ENCODE results near the gene SLC25A17. TPM values are rescaled to one million over a fixed set of nuclear protein-coding genes. Genes with fewer than 3 reads are reported as not detected.
"Not testable (repeated sequence)": the region's sequence is repeated elsewhere in the genome, so short reads cannot be mapped to it uniquely, and the experiment has no call there.

Gene SLC25A17
- 10 to 100 TPM; 24.6 to 27.8 TPM for total RNA-seq

GRCh38 chr22:40818747-40819598 is at the start of gene SLC25A17:
Gene SLC25A17, minus strand, starts transcription at chr22:40819346. Its CDS starts 98 bp downstream, at chr22:40819248.
- peak within 1 kb of the TSS; percentile 97 for H3K27ac Mint-ChIP-seq
- DNase-seq (ENCODE audit: low spot score in 2 of 2) (peak; percentile 86 to 87), ATAC-seq (peak; percentile 85 to 94)
- H3K9me3 Mint-ChIP-seq: no peaks in the 10 kb centered on the region
- H3K36me3 Mint-ChIP-seq: peaks cover 21 to 26% of the 10 kb centered on the region in 2 donors

- not testable (repeated sequence) for H3K36me3 Mint-ChIP-seq; ATAC-seq; H3K27ac Mint-ChIP-seq; DNase-seq (ENCODE audit: low spot score in 2 of 2); H3K9me3 Mint-ChIP-seq
These were observed 49.2 kb upstream of the SLC25A17 start for GRCh38 chr22:40868379-40868778.

GRCh38 chr22:40867109-40867508 is 48.0 kb upstream of the SLC25A17 start:
- H3K36me3 Mint-ChIP-seq: no peaks in the 10 kb centered on the region
- H3K27ac Mint-ChIP-seq: no peak overlapping the region
- ATAC-seq (no peak), DNase-seq (ENCODE audit: low spot score in 2 of 2) (no peak)
- no peaks in the 10 kb centered on the region for H3K9me3 Mint-ChIP-seq

GRCh38 chr22:40862537-40862936 is 43.4 kb upstream of the SLC25A17 start:
- no peak for ATAC-seq
- no peaks in the 10 kb centered on the region for H3K9me3 Mint-ChIP-seq
- peaks cover 1 to 2% of the 10 kb centered on the region in 2 donors for H3K36me3 Mint-ChIP-seq

GRCh38 chr22:40862013-40862412 is 42.9 kb upstream of the SLC25A17 start, which contains the start of gene DNAJB7:
Gene DNAJB7, minus strand, starts transcription at chr22:40862113. Its CDS starts 119 bp downstream, at chr22:40861994.
- no peaks in the 10 kb centered on the region for H3K9me3 Mint-ChIP-seq
- peak within 1 kb of the TSS; percentile 1 to 51 for H3K27ac Mint-ChIP-seq
- ATAC-seq (no peak), DNase-seq (ENCODE audit: low spot score in 2 of 2) (no peak)
- peaks cover 7% of the 10 kb centered on the region in 2 donors for H3K36me3 Mint-ChIP-seq

More at GRCh38 chr22:40862537-40862936, 43.4 kb upstream of the SLC25A17 start:
- no peak for DNase-seq (ENCODE audit: low spot score in 2 of 2)
- H3K27ac Mint-ChIP-seq: peak overlapping the region; percentile 1 to 51

GRCh38 chr22:40857309-40857855 is 38.2 kb upstream of the SLC25A17 start:
- H3K36me3 Mint-ChIP-seq: peaks cover 20 to 21% of the 10 kb centered on the region in 2 donors
- no peak for DNase-seq (ENCODE audit: low spot score in 2 of 2)
- H3K27ac Mint-ChIP-seq: peak overlapping the region; percentile 95 to 100
- no peak for ATAC-seq
- H3K9me3 Mint-ChIP-seq: no peaks in the 10 kb centered on the region

- peak; percentile 92 to 94 for ATAC-seq
- Mint-ChIP-seq H3K9me3 (no peaks in the 10 kb centered on the region), H3K36me3 (peaks cover 20 to 21% of the 10 kb centered on the region in 2 donors), H3K27ac (peak within 1 kb of the TSS; percentile 95 to 100)
- DNase-seq (ENCODE audit: low spot score in 2 of 2): peak; percentile 94 to 96
These were observed 37.6 kb upstream of the SLC25A17 start, which contains the start of the genes ST13 and XPNPEP3 for GRCh38 chr22:40856513-40857308. Gene ST13, minus strand, starts transcription at chr22:40856639. Its CDS starts 99 bp downstream, at chr22:40856540. Gene XPNPEP3, plus strand, starts transcription at chr22:40857148. Its CDS starts 34 bp downstream, at chr22:40857182.

GRCh38 chr22:40855979-40856512 is 36.9 kb upstream of the SLC25A17 start:
- peak in 1 of 2 donors; percentile 42 for DNase-seq (ENCODE audit: low spot score in 2 of 2)
- H3K9me3 Mint-ChIP-seq: no peaks in the 10 kb centered on the region

GRCh38 chr22:40855071-40855978 is 36.2 kb upstream of the SLC25A17 start:
- DNase-seq (ENCODE audit: low spot score in 2 of 2) (no peak), ATAC-seq (no peak)
- Mint-ChIP-seq H3K9me3 (no peaks in the 10 kb centered on the region), H3K27ac (peak overlapping the region; percentile 95 to 100), H3K36me3 (peaks cover 20 to 21% of the 10 kb centered on the region in 2 donors)

More at GRCh38 chr22:40855979-40856512, 36.9 kb upstream of the SLC25A17 start:
- H3K27ac Mint-ChIP-seq: peak overlapping the region; percentile 95 to 100
- H3K36me3 Mint-ChIP-seq: peaks cover 20 to 21% of the 10 kb centered on the region in 2 donors
- peak; percentile 28 to 35 for ATAC-seq

GRCh38 chr22:40853961-40854360 is 34.8 kb upstream of the SLC25A17 start:
- H3K27ac Mint-ChIP-seq: peak overlapping the region in 1 of 2 donors; percentile 38
- no peaks in the 10 kb centered on the region for H3K9me3 Mint-ChIP-seq
- DNase-seq (ENCODE audit: low spot score in 2 of 2) (no peak), ATAC-seq (no peak)
- peaks cover 20 to 21% of the 10 kb centered on the region in 2 donors for H3K36me3 Mint-ChIP-seq

GRCh38 chr22:40853333-40853732 is 34.2 kb upstream of the SLC25A17 start:
- Mint-ChIP-seq H3K36me3 (peaks cover 20 to 22% of the 10 kb centered on the region in 2 donors), H3K27ac (peak overlapping the region in 1 of 2 donors; percentile 1), H3K9me3 (no peaks in the 10 kb centered on the region)
- no peak for ATAC-seq
- DNase-seq (ENCODE audit: low spot score in 2 of 2): no peak

- not testable (repeated sequence) for ATAC-seq, H3K9me3 Mint-ChIP-seq
These were observed 26.7 kb upstream of the SLC25A17 start for GRCh38 chr22:40845816-40846215.

GRCh38 chr22:40844951-40845350 is 25.8 kb upstream of the SLC25A17 start:
- no peak for ATAC-seq
- no peak for DNase-seq (ENCODE audit: low spot score in 2 of 2)
- Mint-ChIP-seq H3K9me3 (no peaks in the 10 kb centered on the region), H3K36me3 (peaks cover 0 to 12% of the 10 kb centered on the region in 2 donors), H3K27ac (no peak overlapping the region)

More at GRCh38 chr22:40845816-40846215, 26.7 kb upstream of the SLC25A17 start:
- H3K36me3 Mint-ChIP-seq; H3K27ac Mint-ChIP-seq; DNase-seq (ENCODE audit: low spot score in 2 of 2): not testable (repeated sequence)

- ATAC-seq (no peak), DNase-seq (ENCODE audit: low spot score in 2 of 2) (no peak)
- no peaks in the 10 kb centered on the region for H3K9me3 Mint-ChIP-seq
- no peak overlapping the region for H3K27ac Mint-ChIP-seq
- H3K36me3 Mint-ChIP-seq: peaks cover 0 to 8% of the 10 kb centered on the region in 2 donors
These were observed 19.3 kb upstream of the SLC25A17 start for GRCh38 chr22:40838486-40838885.

GRCh38 chr22:40834619-40835018 is 15.5 kb upstream of the SLC25A17 start:
- H3K36me3 Mint-ChIP-seq: peaks cover 5 to 6% of the 10 kb centered on the region in 2 donors
- H3K9me3 Mint-ChIP-seq: no peaks in the 10 kb centered on the region
- DNase-seq (ENCODE audit: low spot score in 2 of 2) (no peak), ATAC-seq (no peak)
- no peak overlapping the region for H3K27ac Mint-ChIP-seq

Measured in activated naive CD4-positive, alpha-beta T cell treated with anti-CD3 and anti-CD28 coated beads, Interleukin-2, amount 50 U/mL, for 72 hours (primary cell).